Tibial artery (tissue), 4 donors: ENCODE results near the gene KIF21A.

Experiments
- DNase-seq, 2 donors: peaks; one replicate each; pipeline ENCODE4 v3.0.0-alpha.2; 2019
- H3K27ac ChIP-seq, 2 donors: fragments of 200-600 bp; sonication (generic) in 1 of 2; 1 replicate in 1 of 2; 2 replicates in 1 of 2; pipeline ENCODE4 v1.5.1; 2018 to 2019; ENCODE audit warnings: mild to moderate bottlenecking in 1 of 2
- H3K27me3 ChIP-seq, 2 donors: fragments of 200-600 bp; sonication (generic) in 1 of 2; one replicate each; pipeline versions ENCODE4 v1.5.1 to v1.6.0; 2016 to 2019
- H3K36me3 ChIP-seq, 3 donors: fragments of 200-600 bp; sonication (generic) in 2 of 3; one replicate each; pipeline ENCODE4 v1.5.1; 2016 to 2019; ENCODE audit warnings: mild to moderate bottlenecking in 2 of 3
- H3K4me1 ChIP-seq, 4 donors: fragments of 200-600 bp; sonication (generic) in 2 of 4; 1 replicate in 3 of 4; 2 replicates in 1 of 4; pipeline ENCODE4 v1.5.1; 2016 to 2019
- H3K4me3 ChIP-seq, 2 donors: fragments of 200-600 bp; sonication (generic) in 1 of 2; 1 replicate in 1 of 2; 2 replicates in 1 of 2; pipeline ENCODE4 v1.5.1; 2018 to 2019; ENCODE audit warnings: mild to moderate bottlenecking in 2 of 2
- H3K9me3 ChIP-seq, 3 donors: fragments of 200-600 bp; sonication (generic) in 1 of 3; one replicate each; pipeline ENCODE4 v1.5.1; 2016 to 2019
- CTCF ChIP-seq, 2 experiments: fragments of 200-600 bp in 1 of 2; fragments of 450-650 bp in 1 of 2; IDR thresholded peaks; one replicate each; pipeline ENCODE4 v1.5.1; 2017 to 2019; ENCODE audit warnings: antibody characterized with exemption in 2 of 2, mild to moderate bottlenecking in 1 of 2, moderate library complexity in 1 of 2
- intact Hi-C: fragments of 100-400 bp; cut with DNase I; formaldehyde crosslinking; loops from one replicate; pipeline ENCODE4 v1.15.0; 2023; ENCODE audit warnings: low total_unique reads

KIF21A gene

GRCh38 chr12:39393890-39394289 is 49.0 kb downstream of the KIF21A start:
- Histone ChIP-seq H3K27me3 (no peaks in the 10 kb centered on the region), H3K36me3 (no peaks in the 10 kb centered on the region), H3K4me3 (no peak overlapping the region), H3K9me3 (no peaks in the 10 kb centered on the region), H3K27ac (no peak overlapping the region), H3K4me1 (no peaks in the 10 kb centered on the region)
- TF ChIP-seq CTCF (IDR thresholded peaks at IDR 0.05) = no peak
- no peak for DNase-seq
- intact Hi-C loops = no loop called here

DNA sequence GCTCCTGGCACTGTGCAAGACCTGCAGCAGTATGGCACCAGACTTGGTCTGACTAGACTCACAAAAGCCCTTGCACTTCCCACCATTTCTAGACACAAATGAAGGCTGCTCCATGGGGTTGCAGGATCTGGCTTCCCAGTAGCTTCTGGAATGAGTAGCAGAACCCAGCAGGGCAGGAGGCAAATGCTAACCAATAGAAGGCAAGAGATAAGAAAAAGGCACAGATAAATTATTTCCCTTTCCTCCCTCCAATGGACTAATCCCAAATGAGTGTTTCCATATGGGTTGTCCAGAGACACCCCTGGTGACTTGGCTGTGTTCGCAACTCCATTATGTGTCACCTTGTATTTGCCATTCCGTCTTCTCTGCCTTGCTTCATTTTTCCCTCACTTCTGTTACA is 49.7 kb downstream of the KIF21A start:
- intact Hi-C loops = no loop called here
- DNase-seq = no peak
- no peaks in the 10 kb centered on the region for H3K9me3 ChIP-seq
- H3K27ac ChIP-seq = no peak overlapping the region
- TF ChIP-seq CTCF (IDR thresholded peaks at IDR 0.05) = no peak
- no peaks in the 10 kb centered on the region for H3K36me3 ChIP-seq
- H3K4me3 ChIP-seq = no peak overlapping the region
- no peaks in the 10 kb centered on the region for H3K4me1 ChIP-seq
- H3K27me3 ChIP-seq = no peaks in the 10 kb centered on the region

GRCh38 chr12:39392154-39392925 is 50.6 kb downstream of the KIF21A start:
- no peaks in the 10 kb centered on the region for H3K36me3 ChIP-seq
- intact Hi-C loops = no loop called here
- H3K4me1 ChIP-seq = no peaks in the 10 kb centered on the region
- no peak for TF ChIP-seq CTCF (IDR thresholded peaks at IDR 0.05)
- no peaks in the 10 kb centered on the region for H3K27me3 ChIP-seq
- DNase-seq = no peak
- H3K9me3 ChIP-seq = no peaks in the 10 kb centered on the region
- no peak overlapping the region for H3K27ac ChIP-seq
- no peak overlapping the region for H3K4me3 ChIP-seq

DNA sequence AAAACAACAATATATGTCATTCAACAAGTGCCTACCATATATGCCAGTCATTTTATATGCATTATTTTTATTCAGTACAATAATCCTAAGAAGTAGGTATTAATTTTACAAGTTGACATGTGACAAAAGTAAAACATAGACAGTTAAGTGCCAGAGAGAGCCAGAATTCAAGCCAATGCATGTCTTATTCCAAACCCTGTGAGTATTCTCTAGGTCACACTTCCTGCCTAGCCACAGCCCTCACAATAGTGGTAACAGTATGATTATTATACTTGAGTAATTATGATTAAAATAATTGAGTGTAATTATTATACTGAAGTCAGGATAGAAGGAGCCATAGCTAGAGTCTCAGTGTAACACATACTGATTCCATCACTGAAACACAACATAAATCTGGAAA is 52.2 kb downstream of the KIF21A start:
- intact Hi-C loops = no loop called here
- TF ChIP-seq CTCF (IDR thresholded peaks at IDR 0.05) = no peak
- Histone ChIP-seq H3K4me3 (no peak overlapping the region), H3K27me3 (no peaks in the 10 kb centered on the region), H3K9me3 (no peaks in the 10 kb centered on the region), H3K27ac (no peak overlapping the region), H3K36me3 (no peaks in the 10 kb centered on the region), H3K4me1 (no peaks in the 10 kb centered on the region)
- no peak for DNase-seq

DNA sequence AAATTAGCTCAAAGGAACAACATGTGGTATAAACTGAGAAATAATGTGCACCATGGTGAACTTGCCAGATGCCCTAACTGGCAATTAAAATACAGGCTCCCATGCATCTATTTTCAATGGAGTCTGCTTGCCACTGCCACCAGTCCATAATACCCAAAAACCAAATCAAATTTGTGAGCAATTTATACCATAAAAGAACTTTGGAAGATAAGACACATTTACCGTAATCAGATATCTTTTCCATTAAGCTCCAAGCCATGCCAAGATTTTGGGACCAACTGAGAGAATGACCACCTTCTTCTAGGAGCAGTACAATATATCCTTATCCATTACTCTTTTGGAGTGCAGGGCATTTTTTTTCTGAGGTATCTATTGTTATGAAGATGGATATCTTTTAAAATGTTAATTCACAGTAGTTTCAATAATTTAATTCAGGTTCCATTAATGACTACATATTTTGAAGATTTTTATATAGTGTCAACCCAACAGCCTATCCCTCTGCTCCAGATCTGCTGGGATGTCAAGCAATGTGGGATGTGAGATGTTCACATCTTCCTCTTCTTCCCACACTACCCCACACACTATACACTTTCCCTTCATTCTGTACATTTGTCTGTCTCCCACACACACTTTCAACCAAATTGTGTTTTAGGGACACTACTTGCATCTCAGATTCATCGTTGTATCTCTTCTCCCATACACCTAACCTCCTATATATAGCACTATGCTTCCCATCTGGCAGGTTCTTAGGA is 53.3 kb downstream of the KIF21A start:
- H3K27ac ChIP-seq = no peak overlapping the region
- no peaks in the 10 kb centered on the region for H3K9me3 ChIP-seq
- no peaks in the 10 kb centered on the region for H3K27me3 ChIP-seq
- no peaks in the 10 kb centered on the region for H3K36me3 ChIP-seq
- H3K4me3 ChIP-seq = no peak overlapping the region
- DNase-seq = no peak
- no peaks in the 10 kb centered on the region for H3K4me1 ChIP-seq
- TF ChIP-seq CTCF (IDR thresholded peaks at IDR 0.05) = no peak
- intact Hi-C loops = no loop called here
